H1 (cell line): ENCODE results near the gene MAS1L. TPM values are rescaled to one million over a fixed set of nuclear protein-coding genes. Genes with fewer than 3 reads are reported as not detected.

ENCODE experiments used
- CTCF ChIA-PET: fragments of 300-600 bp; sonication (Branson Sonifier 250); formaldehyde crosslinking; loops from one replicate; lab custom pipeline; 2021; ENCODE audit not compliant: partially characterized antibody; lab: Charles Lee
- POLR2A ChIA-PET: fragments of 300-600 bp; sonication (Branson Sonifier 250); formaldehyde crosslinking; loops from one replicate; lab custom pipeline; 2021; ENCODE audit warnings: inconsistent platforms; ENCODE audit not compliant: partially characterized antibody; lab: Charles Lee
- DNase-seq, 2 experiments: peaks; one replicate each; pipeline versions ENCODE4 v3.0.0 to v3.0.0-alpha.2; 2010 to 2022; ENCODE audit warnings: low spot score in 2 of 2, low read depth in 1 of 2, mixed read lengths in 1 of 2
- FAIRE-seq: peaks from 2 replicates; lab custom pipeline; 2011; peaks lifted over from hg19 to GRCh38; lab: Jason Lieb, UNC
- H2AFZ ChIP-seq: 2 replicates; pipeline ENCODE4 v1.8.1; 2012; ENCODE audit warnings: low read length, inconsistent platforms
- H2AK5ac ChIP-seq: 2 replicates; pipeline ENCODE4 v1.6.1; 2013; ENCODE audit warnings: low read depth, low read length
- H2BK120ac ChIP-seq: replicated peaks from 2 replicates; pipeline ENCODE3; 2013; ENCODE audit warnings: low read depth, low read length, inconsistent platforms
- H2BK12ac ChIP-seq: 2 replicates; pipeline ENCODE4 v1.6.1; 2013; ENCODE audit warnings: low read depth, low read length
- H2BK15ac ChIP-seq: 2 replicates; pipeline ENCODE4 v1.6.1; 2013; ENCODE audit warnings: low read length
- H2BK20ac ChIP-seq: 2 replicates; pipeline ENCODE4 v1.6.1; 2013; ENCODE audit warnings: low read length
- H2BK5ac ChIP-seq: 2 replicates; pipeline ENCODE4 v1.6.1; 2013; ENCODE audit warnings: low read depth, low read length
- H3K14ac ChIP-seq: 2 replicates; pipeline ENCODE4 v1.6.1; 2013; ENCODE audit warnings: inconsistent platforms; ENCODE audit not compliant: insufficient read length
- H3K18ac ChIP-seq: 2 replicates; pipeline ENCODE4 v1.6.1; 2013; ENCODE audit warnings: low read length; ENCODE audit errors: extremely low read depth
- H3K23ac ChIP-seq: 2 replicates; pipeline ENCODE4 v1.6.1; 2013; ENCODE audit warnings: inconsistent platforms; ENCODE audit not compliant: insufficient read length
- H3K23me2 ChIP-seq: 2 replicates; pipeline ENCODE4 v1.6.1; 2013; ENCODE audit warnings: low read depth, low read length
- H3K27ac ChIP-seq: 2 replicates; pipeline ENCODE4 v1.6.1; 2011; ENCODE audit warnings: low read depth, low read length, inconsistent platforms
- H3K27me3 ChIP-seq, 4 experiments: replicated peaks in 1 of 4; 1 replicate in 1 of 4; 2 replicates in 3 of 4; pipeline versions ENCODE4 v1.6.1 to v1.8.1; 2011 to 2013; ENCODE audit warnings: low read length in 3 of 4, mild to moderate bottlenecking in 3 of 4, inconsistent platforms in 2 of 4, mixed read lengths in 2 of 4, moderate library complexity in 1 of 4; ENCODE audit not compliant: control insufficient read depth in 3 of 4, insufficient read depth in 3 of 4; ENCODE audit errors: extremely low read depth in 1 of 4
- H3K36me3 ChIP-seq, 4 experiments: 2 replicates each; pipeline versions ENCODE4 v1.6.1 to v1.8.1; 2011 to 2013; ENCODE audit warnings: mild to moderate bottlenecking in 4 of 4, low read length in 3 of 4, moderate library complexity in 2 of 4, control low read depth in 1 of 4, inconsistent platforms in 1 of 4; ENCODE audit not compliant: insufficient read depth in 4 of 4, control insufficient read depth in 2 of 4
- H3K4ac ChIP-seq: replicated peaks from 2 replicates; pipeline ENCODE3; 2013; ENCODE audit warnings: low read length, low read depth, mixed read lengths, inconsistent platforms; ENCODE audit not compliant: insufficient read length
- H3K4me1 ChIP-seq, 4 experiments: replicated peaks in 1 of 4; 1 replicate in 1 of 4; 2 replicates in 3 of 4; pipeline versions ENCODE4 v1.6.1 to v1.8.1; 2011 to 2013; ENCODE audit warnings: low read length in 3 of 4, inconsistent platforms in 2 of 4, mixed read lengths in 1 of 4; ENCODE audit not compliant: insufficient read depth in 4 of 4, control insufficient read depth in 3 of 4
- H3K4me2 ChIP-seq, 2 experiments: 2 replicates each; pipeline versions ENCODE4 v1.6.1 to v1.8.1; 2011 to 2013; ENCODE audit warnings: low read depth in 2 of 2, low read length in 2 of 2, control low read depth in 1 of 2, inconsistent platforms in 1 of 2, mild to moderate bottlenecking in 1 of 2; ENCODE audit not compliant: insufficient read depth in 1 of 2
- H3K4me3 ChIP-seq, 4 experiments: fragments of 200-600, 300-600 bp in 1 of 4; sonication (generic), shearing (Covaris generic), sonication (Bioruptor Twin) in 1 of 4; 2 replicates each; pipeline versions ENCODE4 v1.5.1 to v1.8.1; 2011 to 2016; ENCODE audit warnings: low read length in 4 of 4, low read depth in 3 of 4, control low read depth in 2 of 4, inconsistent platforms in 2 of 4, mild to moderate bottlenecking in 2 of 4, mixed read lengths in 1 of 4, moderate library complexity in 1 of 4; ENCODE audit not compliant: insufficient read depth in 2 of 4; ENCODE audit errors: extremely low read depth in 1 of 4
- H3K56ac ChIP-seq: replicated peaks from 2 replicates; pipeline ENCODE3; 2013; ENCODE audit warnings: low read depth, mild to moderate bottlenecking, mixed read lengths, low read length, inconsistent platforms; ENCODE audit not compliant: insufficient read length
- H3K79me1 ChIP-seq: 2 replicates; pipeline ENCODE4 v1.6.1; 2013; ENCODE audit warnings: low read depth, low read length, control low read depth
- H3K79me2 ChIP-seq, 2 experiments: 2 replicates each; pipeline versions ENCODE4 v1.6.1 to v1.8.1; 2012 to 2013; ENCODE audit warnings: low read length in 2 of 2, mild to moderate bottlenecking in 2 of 2, inconsistent platforms in 1 of 2; ENCODE audit not compliant: insufficient read depth in 2 of 2, control insufficient read depth in 1 of 2
- H3K9ac ChIP-seq, 4 experiments: replicated peaks in 1 of 4; 1 replicate in 1 of 4; 2 replicates in 3 of 4; pipeline versions ENCODE4 v1.6.1 to v1.8.1; 2011 to 2013; ENCODE audit warnings: low read depth in 3 of 4, low read length in 3 of 4, control low read depth in 2 of 4, mild to moderate bottlenecking in 2 of 4, moderate library complexity in 2 of 4, inconsistent platforms in 1 of 4; ENCODE audit errors: extremely low read depth in 1 of 4
- H3K9me3 ChIP-seq, 2 experiments: 2 replicates each; pipeline versions ENCODE4 v1.6.1 to v1.8.1; 2012 to 2013; ENCODE audit warnings: mild to moderate bottlenecking in 2 of 2, moderate library complexity in 2 of 2, control low read depth in 1 of 2, inconsistent platforms in 1 of 2, low read depth in 1 of 2, low read length in 1 of 2, mixed read lengths in 1 of 2; ENCODE audit not compliant: insufficient read depth in 2 of 2
- H4K20me1 ChIP-seq, 2 experiments: replicated peaks in 1 of 2; 2 replicates each; pipeline versions ENCODE3 to v1.8.1; 2011 to 2013; ENCODE audit warnings: inconsistent platforms in 2 of 2, low read length in 2 of 2, mild to moderate bottlenecking in 1 of 2; ENCODE audit not compliant: insufficient read depth in 2 of 2, control insufficient read depth in 1 of 2
- H4K5ac ChIP-seq: 2 replicates; pipeline ENCODE4 v1.6.1; 2013; ENCODE audit warnings: low read length, low read depth, mixed read lengths, inconsistent platforms; ENCODE audit not compliant: insufficient read length
- H4K8ac ChIP-seq: 2 replicates; pipeline ENCODE4 v1.8.0; 2013; ENCODE audit warnings: mild to moderate bottlenecking, moderate library complexity, low read length, inconsistent platforms; ENCODE audit not compliant: insufficient read depth; ENCODE audit errors: extremely low read depth
- H4K91ac ChIP-seq: replicated peaks from 2 replicates; pipeline ENCODE3; 2013; ENCODE audit warnings: low read length, mixed read lengths, inconsistent platforms; ENCODE audit not compliant: insufficient read length
- BRCA1 ChIP-seq: IDR thresholded peaks from 2 replicates; pipeline ENCODE4 v1.6.1; 2012; ENCODE audit warnings: low read depth, low read length, improper control_type of control experiment
- CTCF ChIP-seq, 3 experiments: IDR thresholded peaks; 1 replicate in 2 of 3; 2 replicates in 1 of 3; pipeline versions ENCODE4 v1.5.1 to v1.6.1; 2011; ENCODE audit warnings: low read length in 3 of 3, mild to moderate bottlenecking in 3 of 3, inconsistent platforms in 2 of 3, low read depth in 1 of 3, moderate library complexity in 1 of 3; ENCODE audit not compliant: insufficient read depth in 1 of 3; ENCODE audit errors: control extremely low read depth in 1 of 3
- FOSL1 ChIP-seq: IDR thresholded peaks from 2 replicates; pipeline ENCODE4 v1.6.1; 2011; ENCODE audit warnings: mild to moderate bottlenecking, low read depth, low read length, moderate library complexity; ENCODE audit not compliant: insufficient read depth
- GTF2F1 ChIP-seq: IDR thresholded peaks from 2 replicates; pipeline ENCODE4 v1.6.1; 2012; ENCODE audit warnings: low read depth, low read length, improper control_type of control experiment, borderline replicate concordance
- MAFK ChIP-seq: IDR thresholded peaks from 2 replicates; pipeline ENCODE4 v1.6.1; 2012; ENCODE audit warnings: low read depth, mild to moderate bottlenecking, improper control_type of control experiment, low read length
- NRF1 ChIP-seq: IDR thresholded peaks from 2 replicates; pipeline ENCODE4 v1.6.1; 2011; ENCODE audit warnings: mild to moderate bottlenecking, low read depth, low read length, improper control_type of control experiment
- POU5F1 ChIP-seq: IDR thresholded peaks from 2 replicates; pipeline ENCODE4 v1.6.1; 2011; ENCODE audit warnings: low read depth, mild to moderate bottlenecking, low read length, moderate library complexity
- RBBP5 ChIP-seq: IDR thresholded peaks from 2 replicates; pipeline ENCODE4 v1.7.1; 2012; ENCODE audit warnings: low read depth, mild to moderate bottlenecking, inconsistent platforms, low read length, moderate library complexity, borderline replicate concordance
- RFX5 ChIP-seq: IDR thresholded peaks from 2 replicates; pipeline ENCODE4 v1.6.1; 2011; ENCODE audit warnings: low read depth, low read length, improper control_type of control experiment, borderline replicate concordance
- RXRA ChIP-seq: IDR thresholded peaks from 2 replicates; pipeline ENCODE4 v1.6.1; 2011; ENCODE audit warnings: low read depth, mild to moderate bottlenecking, low read length, moderate library complexity; ENCODE audit not compliant: insufficient read depth
- SAP30 ChIP-seq: fragments of 300-600 bp; sonication (generic); IDR thresholded peaks from 2 replicates; pipeline ENCODE4 v1.7.1; 2012; ENCODE audit warnings: low read length, moderate library complexity, mild to moderate bottlenecking, inconsistent platforms; ENCODE audit not compliant: insufficient read depth, insufficient replicate concordance
- SIX5 ChIP-seq: IDR thresholded peaks from 2 replicates; pipeline ENCODE4 v1.6.1; 2011; ENCODE audit warnings: mild to moderate bottlenecking, low read depth, low read length
- ZNF274 ChIP-seq: IDR thresholded peaks from 2 replicates; pipeline ENCODE4 v1.7.0; 2012; ENCODE audit warnings: low read length, borderline replicate concordance; ENCODE audit errors: extremely low read depth
- polyA plus RNA-seq, 7 experiments: library from polyadenylated mRNA; depleted of rRNA in 3 of 7; stranded (reverse) in 5 of 7; unstranded in 2 of 7; fragments of >200 nt in 5 of 7; fragments of 200-250 nt in 2 of 7; gene quantifications; 1 replicate in 5 of 7; 2 replicates in 1 of 7; 4 replicates in 1 of 7; pipeline versions ENCODE4 v1.2.1 to v1.2.3, GENCODE V29; 2011 to 2013; ENCODE audit warnings: missing spikeins in 2 of 7, mixed read lengths in 2 of 7
- total RNA-seq: library from RNA; stranded (reverse); fragmentation: NEBNext Ultra II Directional; extraction: Animal tissue kit (Norgen Biotek cat#: 25700); gene quantifications from 2 replicates; pipeline ENCODE4 v1.2.1, GENCODE V29; 2021

MAS1L gene
- total and polyA plus RNA-seq, 2 of the 8 experiments (the other 6 are each of a cell fraction or from before 2014, with no cell fraction given): not detected

- no peaks in the 10 kb centered on the region for H3K36me3 ChIP-seq
- no peak within 1 kb of the TSS for H2BK20ac ChIP-seq
- H3K27ac ChIP-seq: no peak within 1 kb of the TSS
- H3K9me3 ChIP-seq: no peaks in the 10 kb centered on the region
- H3K79me1 ChIP-seq: no peaks in the 10 kb centered on the region
- no peak for FAIRE-seq
- H3K56ac ChIP-seq: no peak within 1 kb of the TSS
- ChIA-PET POLR2A (no interaction called here), CTCF (interaction anchor here (0.7 kb wide), 1 partner anchor 164 kb away, joined by 3 read pairs; no protein-coding TSS in a partner anchor)
- no peak within 1 kb of the TSS for H2AFZ ChIP-seq
- H4K91ac ChIP-seq: no peak within 1 kb of the TSS
- no peaks in the 10 kb centered on the region for H4K20me1 ChIP-seq
- no peak within 1 kb of the TSS for H3K4me3 ChIP-seq
- H2AK5ac ChIP-seq: no peak within 1 kb of the TSS
- no peak within 1 kb of the TSS for H3K14ac ChIP-seq
- no peak within 1 kb of the TSS for H3K9ac ChIP-seq
- H3K18ac ChIP-seq: no peak within 1 kb of the TSS
- no peaks in the 10 kb centered on the region for H3K27me3 ChIP-seq
- H3K4me1 ChIP-seq: peaks cover 0 to 2% (median 0%) of the 10 kb centered on the region in 4 experiments; a peak in 1 of 7 replicates
- DNase-seq: no peak
- no peak within 1 kb of the TSS for H3K4me2 ChIP-seq
- no peak within 1 kb of the TSS for H2BK12ac ChIP-seq
- H2BK120ac ChIP-seq: no peak within 1 kb of the TSS
- no peak within 1 kb of the TSS for H3K23ac ChIP-seq
- no peaks in the 10 kb centered on the region for H3K79me2 ChIP-seq
- H4K5ac ChIP-seq: no peak within 1 kb of the TSS
- H3K23me2 ChIP-seq: no peaks in the 10 kb centered on the region; the same call in 1 of the 2 replicates
- no peak within 1 kb of the TSS for H2BK5ac ChIP-seq
- no peak within 1 kb of the TSS for H3K4ac ChIP-seq
- no peak within 1 kb of the TSS for H2BK15ac ChIP-seq
- no peak within 1 kb of the TSS for H4K8ac ChIP-seq
- no peak for TF ChIP-seq RXRA
- TF ChIP-seq ZNF274: no peak
- TF ChIP-seq RBBP5: no peak
- TF ChIP-seq BRCA1: no peak
- no peak for TF ChIP-seq SAP30
- TF ChIP-seq CTCF (IDR thresholded peaks at IDR 0.05; ENCODE audit: control extremely low read depth in 1 of 3, insufficient read depth in 1 of 3, low read depth in 1 of 3, low read length in 3 of 3): no peak
- no peak for TF ChIP-seq SIX5
- TF ChIP-seq NRF1: no peak
- TF ChIP-seq FOSL1: no peak
- no peak for TF ChIP-seq MAFK
- TF ChIP-seq GTF2F1: no peak
- TF ChIP-seq RFX5: no peak
- no peak for TF ChIP-seq POU5F1
These were observed 48.8 kb downstream of the MAS1L start, which contains the start of gene OR10C1 for GRCh38 chr6:29439006-29439405. Gene OR10C1 (plus strand): TSS chr6:29439306. CDS start chr6:29440016, 710 bp downstream.
